AG04450 (cell line): ENCODE measurements around the gene SLC39A3. TPM values are rescaled to one million over a fixed set of nuclear protein-coding genes. Genes with fewer than 3 reads are reported as not detected.

Source experiments
- CTCF ChIA-PET: fragments of 300-600, 350-600 bp; formaldehyde crosslinking; extraction: SDS; loops from one replicate; lab custom pipeline; 2022; ENCODE audit warnings: antibody characterized with exemption, inconsistent platforms; lab: Charles Lee
- POLR2A ChIA-PET: fragments of 350-600 bp; formaldehyde crosslinking; extraction: SDS; loops from one replicate; lab custom pipeline; 2021; ENCODE audit warnings: antibody characterized with exemption, inconsistent platforms; lab: Yijun Ruan, JAX
- DNase-seq: peaks from one replicate; pipeline ENCODE4 v3.0.0-alpha.2; 2011; ENCODE audit warnings: low read depth, low spot score
- H3K27ac ChIP-seq: one replicate; pipeline ENCODE4 v1.5.1; 2012; ENCODE audit warnings: low read depth, low read length, control low read depth
- H3K27me3 ChIP-seq: one replicate; pipeline ENCODE4 v1.6.0; 2012; ENCODE audit warnings: low read length; ENCODE audit not compliant: control insufficient read depth, insufficient read depth
- H3K4me3 ChIP-seq: 2 replicates; pipeline ENCODE4 v1.5.1; 2011; ENCODE audit warnings: mild to moderate bottlenecking, low read depth, low read length, control low read depth
- H3K9me3 ChIP-seq: 2 replicates; pipeline ENCODE4 v1.5.1; 2012; ENCODE audit warnings: low read length; ENCODE audit not compliant: control insufficient read depth, insufficient read depth
- polyA plus RNA-seq: library from polyadenylated mRNA; depleted of rRNA; stranded (reverse); fragments of >200 nt; gene quantifications from 2 replicates; pipeline ENCODE4 v1.2.3, GENCODE V29; 2011
- TF ChIP-seq, protein P1 (sequence below): IDR thresholded peaks from 2 replicates; pipeline ENCODE4 v1.5.1; 2011; ENCODE audit warnings: low read depth, low read length, control low read depth, inconsistent platforms

SLC39A3 gene
- polyA plus RNA-seq, 1 experiment, result 27.9 TPM

DNA sequence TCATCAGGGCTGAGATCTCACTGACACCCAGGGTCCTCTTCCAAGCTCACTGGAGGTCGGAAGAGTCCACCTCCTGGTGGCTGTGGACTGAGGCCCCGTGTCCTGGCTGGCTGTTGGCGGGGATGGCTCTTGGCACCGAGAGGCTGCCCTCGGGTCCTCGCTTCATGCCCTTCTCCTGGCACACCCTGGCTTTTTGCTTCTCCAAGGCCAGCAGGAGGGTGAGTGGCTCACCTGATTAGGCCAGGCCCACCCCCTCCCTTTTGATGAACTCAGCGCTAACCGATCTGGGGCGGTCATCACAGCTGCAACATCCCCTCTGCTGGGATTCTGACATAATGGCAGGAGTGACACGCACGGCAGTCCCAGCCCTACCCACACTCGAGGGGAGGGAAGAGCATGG, 4.4 kb downstream of the SLC39A3 start:
- Histone ChIP-seq H3K27ac (no peak overlapping the region), H3K9me3 (peaks cover 13% of the 10 kb centered on the region), H3K4me3 (no peak overlapping the region), H3K27me3 (no peaks in the 10 kb centered on the region)
- ChIA-PET CTCF (no interaction called here), POLR2A (no interaction called here)
- DNase-seq, result no peak
- TF ChIP-seq, protein P1, sequence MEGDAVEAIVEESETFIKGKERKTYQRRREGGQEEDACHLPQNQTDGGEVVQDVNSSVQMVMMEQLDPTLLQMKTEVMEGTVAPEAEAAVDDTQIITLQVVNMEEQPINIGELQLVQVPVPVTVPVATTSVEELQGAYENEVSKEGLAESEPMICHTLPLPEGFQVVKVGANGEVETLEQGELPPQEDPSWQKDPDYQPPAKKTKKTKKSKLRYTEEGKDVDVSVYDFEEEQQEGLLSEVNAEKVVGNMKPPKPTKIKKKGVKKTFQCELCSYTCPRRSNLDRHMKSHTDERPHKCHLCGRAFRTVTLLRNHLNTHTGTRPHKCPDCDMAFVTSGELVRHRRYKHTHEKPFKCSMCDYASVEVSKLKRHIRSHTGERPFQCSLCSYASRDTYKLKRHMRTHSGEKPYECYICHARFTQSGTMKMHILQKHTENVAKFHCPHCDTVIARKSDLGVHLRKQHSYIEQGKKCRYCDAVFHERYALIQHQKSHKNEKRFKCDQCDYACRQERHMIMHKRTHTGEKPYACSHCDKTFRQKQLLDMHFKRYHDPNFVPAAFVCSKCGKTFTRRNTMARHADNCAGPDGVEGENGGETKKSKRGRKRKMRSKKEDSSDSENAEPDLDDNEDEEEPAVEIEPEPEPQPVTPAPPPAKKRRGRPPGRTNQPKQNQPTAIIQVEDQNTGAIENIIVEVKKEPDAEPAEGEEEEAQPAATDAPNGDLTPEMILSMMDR, result no peak

DNA sequence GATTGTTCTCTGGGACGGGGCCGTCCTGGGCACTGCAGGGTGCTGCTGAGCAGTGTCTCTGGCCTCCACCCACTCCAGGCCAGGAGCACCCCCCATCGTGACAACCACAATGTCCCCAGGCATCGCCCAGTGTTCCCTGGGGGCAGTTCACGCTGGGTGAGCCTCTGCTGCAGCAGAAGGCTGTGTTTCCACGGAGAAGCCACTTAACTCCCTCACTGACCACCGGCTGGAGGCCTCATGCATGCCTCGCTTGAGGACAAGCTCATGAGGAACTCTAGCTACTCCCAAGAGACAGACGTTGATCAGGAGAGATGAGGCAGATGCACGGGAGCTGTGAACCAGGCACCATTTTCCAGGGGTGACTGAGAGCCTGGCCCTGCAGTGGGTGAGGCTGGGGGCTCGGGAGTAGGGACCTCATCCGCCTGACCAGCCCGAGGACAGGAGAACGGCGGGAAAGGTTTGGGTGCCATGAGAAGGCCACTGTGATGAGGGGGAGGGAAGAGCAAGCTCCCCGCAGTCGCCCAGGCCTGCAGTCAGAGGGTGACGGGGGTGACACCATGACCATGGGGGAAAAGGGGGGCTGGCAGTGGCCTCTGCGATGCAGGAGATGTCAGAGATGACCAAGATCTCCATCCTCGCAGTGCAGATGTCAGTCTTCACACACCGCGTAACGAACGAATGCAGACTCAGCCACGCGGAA, 5.1 kb downstream of the SLC39A3 start:
- CTCF ChIA-PET, result no interaction called here
- Histone ChIP-seq H3K4me3 (no peak overlapping the region), H3K9me3 (peaks cover 13% of the 10 kb centered on the region), H3K27ac (no peak overlapping the region), H3K27me3 (no peaks in the 10 kb centered on the region)
- TF ChIP-seq, protein P1, result no peak
- DNase-seq, result no peak
- POLR2A ChIA-PET, result no interaction called here

DNA sequence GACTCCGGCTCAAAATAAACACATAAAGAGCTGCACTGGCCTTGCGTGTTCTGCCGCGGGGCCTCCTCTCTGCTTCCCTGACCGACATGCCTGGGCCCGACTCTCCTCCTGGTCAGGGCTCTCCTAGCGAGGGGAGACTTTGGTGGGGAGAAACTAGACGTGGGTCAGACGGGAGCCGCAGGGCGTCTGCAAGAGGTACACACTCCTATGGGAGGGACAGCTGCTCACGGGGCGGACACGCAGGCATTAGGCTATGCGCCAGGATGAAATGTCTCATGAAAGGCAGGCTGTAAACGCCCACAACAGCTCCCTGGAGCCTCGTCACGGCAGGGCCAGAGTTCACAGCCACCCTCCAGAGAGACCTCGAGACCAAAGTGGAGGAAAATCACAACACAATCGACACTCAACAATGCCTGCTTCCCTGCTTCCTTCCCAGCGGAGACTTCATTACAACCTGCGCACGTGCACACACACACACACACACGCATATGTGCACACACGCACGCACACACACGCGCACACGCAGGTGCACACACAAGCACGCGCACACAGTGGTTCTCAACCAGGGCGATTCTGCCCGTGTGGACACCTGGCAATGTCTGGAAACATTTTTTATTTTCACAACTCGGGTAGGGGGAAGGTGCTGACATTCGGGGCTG, 5.8 kb downstream of the SLC39A3 start:
- no peak for DNase-seq

DNA sequence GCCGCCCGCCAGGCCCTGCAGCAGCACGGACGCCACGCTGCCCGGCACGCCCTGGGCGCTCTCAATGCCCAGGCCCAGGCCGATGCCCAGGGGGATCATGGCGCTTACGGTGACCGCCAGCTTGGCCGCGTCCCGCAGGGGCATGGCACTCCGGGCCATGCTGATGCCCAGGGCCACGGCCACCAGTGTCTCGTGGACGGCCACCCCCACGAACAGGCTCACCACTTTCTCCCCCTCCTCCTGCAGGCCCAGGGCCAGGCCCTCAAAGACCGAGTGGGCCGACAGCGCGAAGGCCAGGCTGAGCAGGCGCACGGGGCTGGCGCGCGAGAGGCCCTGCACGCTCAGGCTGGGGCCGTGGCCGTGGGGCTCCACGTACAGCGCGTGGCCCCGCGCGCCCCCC, 6.9 kb downstream of the SLC39A3 start:
- TF ChIP-seq, protein P1, result no peak
- no peak overlapping the region for H3K27ac ChIP-seq
- H3K4me3 ChIP-seq, result no peak overlapping the region
- ChIA-PET POLR2A (no interaction called here), CTCF (no interaction called here)
- peaks cover 10% of the 10 kb centered on the region for H3K9me3 ChIP-seq
- DNase-seq, result no peak
- no peaks in the 10 kb centered on the region for H3K27me3 ChIP-seq

More for the DNA sequence above, 5.8 kb downstream of the SLC39A3 start:
- H3K27me3 ChIP-seq, result no peaks in the 10 kb centered on the region
- H3K27ac ChIP-seq, result no peak overlapping the region
- ChIA-PET POLR2A (no interaction called here), CTCF (no interaction called here)
- no peak overlapping the region for H3K4me3 ChIP-seq
- peaks cover 10% of the 10 kb centered on the region for H3K9me3 ChIP-seq
- TF ChIP-seq, protein P1, result no peak

DNA sequence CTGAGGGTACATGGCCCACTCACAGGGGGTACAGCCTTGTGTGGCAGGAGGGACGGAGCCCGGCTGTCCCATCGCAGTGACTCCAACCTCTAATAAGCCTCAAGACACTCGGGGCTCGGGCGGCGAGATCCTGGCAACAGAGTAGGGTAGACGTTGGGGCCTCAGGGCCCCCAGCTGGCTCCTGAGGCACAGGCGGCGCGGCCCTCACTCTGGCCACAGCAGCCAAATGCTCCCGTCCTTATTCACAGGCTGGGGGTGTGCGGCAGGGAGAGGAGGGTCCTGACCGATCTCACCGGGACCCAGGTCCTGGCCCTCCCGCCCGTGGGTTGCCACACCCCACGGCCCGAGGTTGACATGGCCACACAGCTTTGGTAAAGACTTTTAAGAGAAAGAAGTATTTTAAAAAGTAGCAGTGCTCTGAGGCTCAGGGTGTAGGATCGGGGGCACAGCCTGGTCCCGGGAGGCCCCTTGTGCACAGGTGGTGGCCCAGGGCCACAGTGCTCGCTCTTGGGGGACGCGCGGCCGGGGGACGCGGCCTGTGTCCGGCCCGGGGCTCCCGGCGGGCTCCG, 7.6 kb downstream of the SLC39A3 start:
- no peak for DNase-seq
- TF ChIP-seq, protein P1, result no peak
- Histone ChIP-seq H3K27ac (no peak overlapping the region), H3K27me3 (no peaks in the 10 kb centered on the region), H3K4me3 (no peak overlapping the region), H3K9me3 (peaks cover 10% of the 10 kb centered on the region)
- CTCF ChIA-PET, result no interaction called here
- POLR2A ChIA-PET, result no interaction called here
